Testis (tissue), 3 donors: Measurements from ENCODE around the gene PARM1. TPM values are rescaled to one million over a fixed set of nuclear protein-coding genes. Genes with fewer than 3 reads are reported as not detected.
A peak's percentile ranks its signal among the peaks of the same experiment; 100 is the strongest.

Source experiments
- DNase-seq: peaks from one replicate; pipeline ENCODE4 v3.0.0-alpha.2; 2019
- H3K27ac ChIP-seq, 2 donors: fragments of 200-600 bp; sonication (generic); one replicate each; pipeline ENCODE4 v1.5.1; 2019
- H3K27me3 ChIP-seq: fragments of 200-600 bp; sonication (generic); one replicate; pipeline ENCODE4 v1.5.1; 2019
- H3K36me3 ChIP-seq: fragments of 200-600 bp; sonication (generic); one replicate; pipeline ENCODE4 v1.5.1; 2017; ENCODE audit warnings: low read depth; ENCODE audit errors: missing control alignments
- H3K4me1 ChIP-seq: fragments of 200-600 bp; sonication (generic); one replicate; pipeline ENCODE4 v1.5.1; 2019
- H3K4me3 ChIP-seq, 2 donors: fragments of 200-600 bp; sonication (generic); one replicate each; pipeline ENCODE4 v1.5.1; 2017 to 2019
- H3K9me3 ChIP-seq: fragments of 200-600 bp; sonication (generic); one replicate; pipeline ENCODE4 v1.5.1; 2017
- POLR2A ChIP-seq: fragments of 450-650 bp; IDR thresholded peaks from one replicate; pipeline ENCODE4 v1.6.1; 2017; ENCODE audit warnings: antibody characterized with exemption, mild to moderate bottlenecking, moderate library complexity
- WGBS, 2 donors: methylation state at CpG; one replicate each; pipeline ENCODE4 v1.1.5; 2018; 5-methylcytosine and 5-hydroxymethylcytosine counted together
- intact Hi-C: fragments of 100-400 bp; cut with DNase I; formaldehyde crosslinking; loops from one replicate; pipeline ENCODE4 v1.15.1; 2023; ENCODE audit warnings: low total_unique reads
- polyA plus RNA-seq: library from polyadenylated mRNA; stranded (reverse); fragments of 350-450 nt; fragmentation: Illumina TruSeq; extraction: RNeasy Lipid Tissue Mini Kit (QIAGEN cat#74804); gene quantifications from one replicate; pipeline ENCODE4 v1.2.3, GENCODE V29; 2014; ENCODE audit warnings: low read depth, low replicate concordance; ENCODE audit not compliant: insufficient read depth
- total RNA-seq, 2 donors: library from RNA; depleted of rRNA; stranded (reverse); fragments of >200 nt; gene quantifications; one replicate each; pipeline ENCODE4 v1.2.3, GENCODE V29; 2016
- TF ChIP-seq, protein P1 (sequence below), 3 experiments: fragments of 450-650 bp in 2 of 3; fragments of 200-600 bp in 1 of 3; sonication (generic) in 1 of 3; IDR thresholded peaks; one replicate each; pipeline ENCODE4 v1.5.1; 2016 to 2019; ENCODE audit warnings: antibody characterized with exemption in 3 of 3, mild to moderate bottlenecking in 2 of 3, moderate library complexity in 1 of 3

PARM1 gene
- total and polyA plus RNA-seq, 3 donors from 2014 or later: 29.0 to 40.5 (median 40.1) TPM

DNA sequence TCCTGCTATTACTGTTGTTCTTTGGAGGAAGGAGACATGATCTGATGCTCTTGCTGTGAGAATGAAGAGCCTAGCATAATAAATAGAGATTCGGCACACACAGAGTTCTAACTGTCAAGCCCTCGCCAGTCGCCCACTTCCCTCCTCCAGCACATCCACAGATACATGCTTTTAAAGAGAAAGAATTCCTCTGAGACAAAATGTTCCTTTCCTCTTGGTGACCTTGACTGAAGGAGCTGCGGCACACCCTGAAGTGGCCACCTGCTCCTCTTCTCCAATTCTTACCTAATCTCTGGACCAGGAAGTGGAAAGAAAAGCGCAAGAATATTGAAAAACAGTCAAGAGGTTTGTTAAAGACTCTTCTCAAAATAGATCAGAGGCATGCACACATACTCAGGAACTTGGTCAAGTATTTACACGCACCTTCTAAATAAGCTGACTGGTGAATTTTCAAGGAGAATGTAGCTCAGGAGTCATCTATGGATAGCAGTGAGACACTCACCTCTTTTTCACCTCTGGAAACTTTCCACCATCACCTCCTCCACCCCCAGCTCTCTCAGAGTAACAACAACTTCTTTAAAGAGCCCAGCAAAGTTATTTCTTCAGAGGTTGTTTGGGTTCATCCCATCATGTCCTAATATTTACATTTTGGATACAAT lies 95.4 kb downstream of the PARM1 start:
- H3K27me3 ChIP-seq: no peaks in the 10 kb centered on the region
- no peak overlapping the region for H3K4me3 ChIP-seq
- no peak overlapping the region for H3K27ac ChIP-seq
- TF ChIP-seq POLR2A: no peak
- DNase-seq: peak; percentile 26
- H3K36me3 ChIP-seq: no peaks in the 10 kb centered on the region
- no peaks in the 10 kb centered on the region for H3K9me3 ChIP-seq
- H3K4me1 ChIP-seq: peaks cover 7% of the 10 kb centered on the region
- intact Hi-C loops: no loop called here
- 21 to 41% methylated on average over 6 of the region's 6 CpGs for WGBS, 2 donors

DNA sequence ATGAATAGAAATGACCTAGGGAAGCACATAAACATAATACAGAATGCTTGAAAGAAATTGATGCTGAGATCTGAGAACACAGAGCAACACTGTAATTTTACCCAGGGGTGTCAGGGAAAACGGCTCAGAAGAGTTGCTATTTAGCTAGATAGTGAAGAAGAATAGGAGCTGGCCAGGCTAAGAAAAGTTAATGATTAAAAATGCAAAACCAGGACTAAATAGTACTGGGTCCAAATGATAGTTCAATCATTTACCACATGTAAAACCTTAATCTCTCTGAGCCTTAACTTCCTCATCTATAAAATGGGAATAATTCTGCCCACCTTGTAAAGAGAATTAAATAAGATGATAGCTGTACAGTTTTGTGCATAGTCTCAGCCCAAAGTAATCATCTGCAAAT lies 97.1 kb downstream of the PARM1 start:
- no peak for DNase-seq
- intact Hi-C loops: no loop called here
- H3K27ac ChIP-seq: no peak overlapping the region
- H3K27me3 ChIP-seq: no peaks in the 10 kb centered on the region
- H3K4me1 ChIP-seq: peaks cover 7% of the 10 kb centered on the region
- WGBS, 2 donors: 50 to 74% methylated on average over 1 of the region's 1 CpG
- H3K9me3 ChIP-seq: no peaks in the 10 kb centered on the region
- H3K36me3 ChIP-seq: no peaks in the 10 kb centered on the region
- no peak overlapping the region for H3K4me3 ChIP-seq
- TF ChIP-seq, protein P1, sequence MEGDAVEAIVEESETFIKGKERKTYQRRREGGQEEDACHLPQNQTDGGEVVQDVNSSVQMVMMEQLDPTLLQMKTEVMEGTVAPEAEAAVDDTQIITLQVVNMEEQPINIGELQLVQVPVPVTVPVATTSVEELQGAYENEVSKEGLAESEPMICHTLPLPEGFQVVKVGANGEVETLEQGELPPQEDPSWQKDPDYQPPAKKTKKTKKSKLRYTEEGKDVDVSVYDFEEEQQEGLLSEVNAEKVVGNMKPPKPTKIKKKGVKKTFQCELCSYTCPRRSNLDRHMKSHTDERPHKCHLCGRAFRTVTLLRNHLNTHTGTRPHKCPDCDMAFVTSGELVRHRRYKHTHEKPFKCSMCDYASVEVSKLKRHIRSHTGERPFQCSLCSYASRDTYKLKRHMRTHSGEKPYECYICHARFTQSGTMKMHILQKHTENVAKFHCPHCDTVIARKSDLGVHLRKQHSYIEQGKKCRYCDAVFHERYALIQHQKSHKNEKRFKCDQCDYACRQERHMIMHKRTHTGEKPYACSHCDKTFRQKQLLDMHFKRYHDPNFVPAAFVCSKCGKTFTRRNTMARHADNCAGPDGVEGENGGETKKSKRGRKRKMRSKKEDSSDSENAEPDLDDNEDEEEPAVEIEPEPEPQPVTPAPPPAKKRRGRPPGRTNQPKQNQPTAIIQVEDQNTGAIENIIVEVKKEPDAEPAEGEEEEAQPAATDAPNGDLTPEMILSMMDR (IDR thresholded peaks at IDR 0.05): no peak
- no peak for TF ChIP-seq POLR2A

DNA sequence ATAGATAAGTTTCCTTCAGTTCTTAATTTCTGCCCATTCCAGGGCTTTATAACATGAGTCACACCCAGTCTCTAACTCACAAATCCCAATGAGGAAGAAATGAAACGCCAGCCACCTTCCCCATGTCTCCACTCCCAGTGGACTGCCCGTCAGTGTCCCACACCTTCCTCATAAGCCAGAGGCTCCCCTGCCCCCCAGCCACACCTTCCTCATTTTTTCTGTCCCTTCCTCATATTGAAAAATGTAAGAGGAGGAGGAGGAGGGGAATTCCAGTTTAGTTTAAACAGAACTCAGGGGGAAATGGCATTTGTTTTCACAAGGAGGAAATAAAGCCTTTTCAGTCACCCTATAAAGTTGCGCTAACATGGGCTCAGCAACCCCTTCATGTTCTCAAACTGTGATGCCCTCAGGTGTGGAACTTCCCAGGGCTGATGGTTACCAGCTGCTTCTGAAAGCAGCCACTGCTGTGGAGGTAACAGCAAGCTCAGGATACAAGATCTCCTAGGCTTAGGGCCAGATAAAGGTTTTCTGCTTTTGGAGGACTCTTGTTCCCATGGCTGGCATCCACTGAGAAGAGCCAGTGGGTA lies 97.8 kb downstream of the PARM1 start:
- TF ChIP-seq POLR2A: no peak
- TF ChIP-seq, protein P1 (IDR thresholded peaks at IDR 0.05): no peak
- Histone ChIP-seq H3K36me3 (no peaks in the 10 kb centered on the region), H3K4me3 (no peak overlapping the region), H3K9me3 (no peaks in the 10 kb centered on the region), H3K4me1 (peaks cover 7% of the 10 kb centered on the region), H3K27ac (no peak overlapping the region), H3K27me3 (no peaks in the 10 kb centered on the region)
- intact Hi-C loops: no loop called here
- 88 to 90% methylated on average over 3 of the region's 3 CpGs for WGBS, 2 donors
- DNase-seq: no peak

DNA sequence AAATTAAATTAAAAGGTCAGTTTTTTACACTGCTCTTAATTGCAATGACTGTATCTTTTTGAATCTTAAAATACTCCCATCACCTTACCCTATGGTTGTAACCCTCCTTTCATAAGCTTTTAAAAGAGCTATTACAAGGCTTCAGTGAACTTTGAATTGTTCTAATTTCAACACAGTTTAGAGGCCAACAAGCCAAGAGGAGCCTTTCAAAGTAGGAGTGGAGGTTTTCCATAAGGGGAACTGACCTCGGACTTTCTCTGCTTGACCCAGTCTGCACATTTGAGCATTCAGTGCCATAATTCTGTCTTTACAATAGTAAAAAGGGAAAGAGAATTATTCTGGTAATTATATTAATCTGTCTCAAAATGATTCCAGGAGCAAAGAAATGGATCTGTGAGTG lies 98.9 kb downstream of the PARM1 start:
- intact Hi-C loops: no loop called here
- no peaks in the 10 kb centered on the region for H3K36me3 ChIP-seq
- H3K27me3 ChIP-seq: no peaks in the 10 kb centered on the region
- H3K27ac ChIP-seq: no peak overlapping the region
- no peak for TF ChIP-seq POLR2A
- TF ChIP-seq, protein P1 (IDR thresholded peaks at IDR 0.05): no peak
- H3K9me3 ChIP-seq: no peaks in the 10 kb centered on the region
- 63 to 76% methylated on average over 1 of the region's 1 CpG for WGBS, 2 donors
- no peak overlapping the region for H3K4me3 ChIP-seq
- H3K4me1 ChIP-seq: peaks cover 7% of the 10 kb centered on the region
- no peak for DNase-seq

DNA sequence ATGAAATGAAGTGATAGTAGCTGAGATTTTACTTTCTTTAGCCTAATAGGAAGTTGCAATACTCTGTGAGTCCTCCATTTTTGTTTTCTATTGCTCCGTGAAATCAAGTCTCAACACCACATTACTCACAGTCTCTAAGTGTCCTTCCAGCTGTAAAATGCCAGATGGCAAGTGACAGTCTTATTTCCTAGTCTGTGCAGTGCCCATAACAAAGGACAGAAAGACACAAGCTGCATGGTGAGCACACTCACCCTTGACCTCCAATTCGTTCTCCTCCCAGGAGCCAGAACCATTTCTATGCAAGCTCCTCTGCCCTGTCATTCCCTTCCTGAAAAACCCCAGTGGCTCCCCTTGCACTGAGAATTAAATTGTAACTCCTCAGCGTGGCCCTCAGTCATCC lies 101.6 kb downstream of the PARM1 start:
- DNase-seq: no peak
- intact Hi-C loops: no loop called here
- TF ChIP-seq POLR2A: no peak
- TF ChIP-seq, protein P1 (IDR thresholded peaks at IDR 0.05): no peak

More for the DNA sequence above, 101.6 kb downstream of the PARM1 start:
- H3K4me1 ChIP-seq: no peaks in the 10 kb centered on the region
- 54 to 65% methylated on average over 3 of the region's 3 CpGs for WGBS, 2 donors
- no peaks in the 10 kb centered on the region for H3K27me3 ChIP-seq
- H3K9me3 ChIP-seq: no peaks in the 10 kb centered on the region
- no peaks in the 10 kb centered on the region for H3K36me3 ChIP-seq
- no peak overlapping the region for H3K4me3 ChIP-seq
- no peak overlapping the region for H3K27ac ChIP-seq
